ENCODE data around the gene LRBA.
"Not testable (repeated sequence)": the region's sequence is repeated elsewhere in the genome, so short reads cannot be mapped to it uniquely, and the experiment has no call there.

The LRBA gene

GRCh38 chr4:150971901-150972300 is 43.2 kb downstream of the LRBA start:
- H2BK5ac ChIP-seq (ENCODE audit: low read length), result no peak overlapping the region
- H2BK12ac ChIP-seq (ENCODE audit: low read length), result no peak overlapping the region
- H3K14ac ChIP-seq (ENCODE audit: low read length), result no peak overlapping the region
- H3K79me1 ChIP-seq (ENCODE audit: low read depth, low read length), result no peaks in the 10 kb centered on the region
- no peak overlapping the region for H2AK5ac ChIP-seq (ENCODE audit: low read depth, low read length)
- H3K9me3 ChIP-seq (replicated peaks in 1 of 2; ENCODE audit: control insufficient read depth in 2 of 2, insufficient read depth in 1 of 2, low read depth in 1 of 2, low read length in 2 of 2), result peaks cover 0 to 3% of the 10 kb centered on the region in 2 donors
- no peak overlapping the region for H2BK120ac ChIP-seq (ENCODE audit: low read depth, low read length)
- H4K8ac ChIP-seq (ENCODE audit: low read depth, low read length), result no peak overlapping the region
- DNase-seq (ENCODE audit: low spot score), result no peak
- no peak overlapping the region for H3K18ac ChIP-seq (ENCODE audit: low read length)
- no peak overlapping the region for H3K4ac ChIP-seq (ENCODE audit: low read length)
- H3K4me2 ChIP-seq (ENCODE audit: insufficient read depth, low read length, poor library complexity, severe bottlenecking), result no peak overlapping the region
- no peak overlapping the region for H3K23ac ChIP-seq (ENCODE audit: low read depth, low read length, poor library complexity)
- H3K27ac ChIP-seq (replicated peaks; ENCODE audit: low read length), result no peak overlapping the region
- H3K4me3 ChIP-seq (ENCODE audit: low read length in 2 of 2), result no peak overlapping the region
- peaks cover 0 to 2% of the 10 kb centered on the region in 2 donors for H3K4me1 ChIP-seq (ENCODE audit: control insufficient read depth in 2 of 2, insufficient read depth in 1 of 2, low read depth in 1 of 2, low read length in 2 of 2)
- H3K9ac ChIP-seq (ENCODE audit: low read depth, low read length, poor library complexity), result no peak overlapping the region
- no peak overlapping the region for H4K91ac ChIP-seq (ENCODE audit: low read depth, low read length, poor library complexity)
- H2AFZ ChIP-seq (ENCODE audit: low read length), result no peak overlapping the region
- no peak overlapping the region for H2BK15ac ChIP-seq (ENCODE audit: low read length)
- peaks cover 0 to 2% of the 10 kb centered on the region in 2 donors for H3K36me3 ChIP-seq (replicated peaks in 1 of 2; ENCODE audit: control insufficient read depth in 2 of 2, insufficient read depth in 2 of 2, low read length in 2 of 2)
- H3K27me3 ChIP-seq (ENCODE audit: control insufficient read depth in 3 of 3, insufficient read depth in 3 of 3, low read depth in 1 of 3, low read length in 3 of 3), result no peaks in the 10 kb centered on the region

DNA sequence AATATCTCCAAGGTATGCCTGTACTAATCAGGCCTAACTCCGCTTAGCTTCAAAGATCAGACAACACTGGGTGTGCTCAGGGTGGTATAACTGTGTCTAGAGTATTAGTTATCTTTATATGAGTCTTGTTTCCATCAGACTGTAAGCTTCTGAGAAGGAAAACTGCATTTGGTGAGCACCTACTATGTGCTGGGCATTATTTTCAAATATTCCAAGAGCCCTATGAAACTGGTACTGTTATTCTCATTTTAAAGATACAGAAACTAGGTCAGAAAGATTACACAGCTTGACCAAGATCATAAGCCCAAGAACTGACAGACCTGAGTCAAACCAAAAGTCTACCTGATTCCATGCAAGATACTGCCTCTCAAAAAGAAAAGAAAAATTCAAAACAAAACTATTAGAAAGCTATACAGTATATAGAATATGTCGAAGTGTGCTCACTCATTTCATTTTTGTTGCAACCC is 44.4 kb downstream of the LRBA start:
- Histone ChIP-seq H4K8ac (ENCODE audit: low read depth, low read length) (no peak overlapping the region), H3K79me1 (ENCODE audit: low read depth, low read length) (no peaks in the 10 kb centered on the region), H2BK12ac (ENCODE audit: low read length) (no peak overlapping the region), H3K27ac (replicated peaks; ENCODE audit: low read length) (no peak overlapping the region), H3K27me3 (ENCODE audit: control insufficient read depth in 3 of 3, insufficient read depth in 3 of 3, low read depth in 1 of 3, low read length in 3 of 3) (no peaks in the 10 kb centered on the region), H2AK5ac (ENCODE audit: low read depth, low read length) (no peak overlapping the region), H2BK120ac (ENCODE audit: low read depth, low read length) (no peak overlapping the region), H2BK5ac (ENCODE audit: low read length) (no peak overlapping the region), H3K4me2 (ENCODE audit: insufficient read depth, low read length, poor library complexity, severe bottlenecking) (no peak overlapping the region), H3K23ac (ENCODE audit: low read depth, low read length, poor library complexity) (no peak overlapping the region), H3K4ac (ENCODE audit: low read length) (no peak overlapping the region), H3K14ac (ENCODE audit: low read length) (no peak overlapping the region), H3K9me3 (replicated peaks in 1 of 2; ENCODE audit: control insufficient read depth in 2 of 2, insufficient read depth in 1 of 2, low read depth in 1 of 2, low read length in 2 of 2) (peaks cover 0 to 3% of the 10 kb centered on the region in 2 donors), H3K4me1 (ENCODE audit: control insufficient read depth in 2 of 2, insufficient read depth in 1 of 2, low read depth in 1 of 2, low read length in 2 of 2) (no peaks in the 10 kb centered on the region), H3K18ac (ENCODE audit: low read length) (no peak overlapping the region), H2AFZ (ENCODE audit: low read length) (no peak overlapping the region), H3K4me3 (ENCODE audit: low read length in 2 of 2) (no peak overlapping the region), H2BK15ac (ENCODE audit: low read length) (no peak overlapping the region), H3K36me3 (replicated peaks in 1 of 2; ENCODE audit: control insufficient read depth in 2 of 2, insufficient read depth in 2 of 2, low read length in 2 of 2) (no peaks in the 10 kb centered on the region), H3K9ac (ENCODE audit: low read depth, low read length, poor library complexity) (no peak overlapping the region), H4K91ac (ENCODE audit: low read depth, low read length, poor library complexity) (no peak overlapping the region)
- no peak for DNase-seq (ENCODE audit: low spot score)
- WGBS, 2 donors (ENCODE audit: extremely low coverage in 2 of 2, insufficient read length in 2 of 2, insufficient replicate concordance in 1 of 2), result no CpG with 5 or more reads among the region's 2 CpGs

- H3K4ac ChIP-seq (ENCODE audit: low read length), result no peak overlapping the region
- no peak overlapping the region for H3K4me3 ChIP-seq (ENCODE audit: low read length in 2 of 2)
Observed at GRCh38 chr4:150964754-150965153, 50.3 kb downstream of the LRBA start.

DNA sequence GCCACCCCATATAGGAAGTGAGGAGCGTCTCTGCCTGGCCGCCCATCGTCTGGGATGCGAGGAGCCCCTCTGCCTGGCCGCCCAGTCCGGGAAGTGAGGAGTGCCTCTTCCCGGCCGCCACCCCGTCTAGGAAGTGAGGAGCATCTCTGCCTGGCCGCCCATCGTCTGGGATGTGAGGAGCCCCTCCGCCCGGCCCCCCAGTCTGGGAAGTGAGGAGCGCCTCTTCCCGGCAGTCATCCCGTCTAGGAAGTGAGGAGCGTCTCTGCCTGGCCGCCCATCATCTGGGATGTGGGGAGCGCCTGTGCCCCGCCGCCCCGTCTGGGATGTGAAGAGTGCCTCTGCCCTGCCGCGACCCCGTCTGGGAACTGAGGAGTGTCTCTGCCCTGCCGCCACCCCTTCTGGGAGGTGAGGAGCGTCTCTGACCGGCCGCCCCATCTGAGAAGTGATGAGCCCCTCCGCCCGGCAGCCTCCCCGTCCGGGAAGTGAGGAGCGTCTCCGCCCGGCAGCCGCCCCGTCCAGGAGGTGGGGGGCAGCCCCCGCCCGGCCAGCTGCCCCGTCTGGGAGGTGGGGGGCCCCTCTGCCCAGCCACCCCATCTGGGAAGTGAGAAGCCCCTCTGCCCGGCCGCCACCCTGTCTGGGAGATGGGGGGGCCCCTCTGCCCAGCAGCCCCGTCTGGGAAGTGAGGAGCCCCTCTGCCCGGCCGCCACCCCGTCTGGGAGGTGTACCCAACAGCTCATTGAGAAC is 51.3 kb downstream of the LRBA start:
- H3K9me3 ChIP-seq (replicated peaks in 1 of 2; ENCODE audit: control insufficient read depth in 2 of 2, insufficient read depth in 1 of 2, low read depth in 1 of 2, low read length in 2 of 2); H3K9ac ChIP-seq (ENCODE audit: low read depth, low read length, poor library complexity); H4K91ac ChIP-seq (ENCODE audit: low read depth, low read length, poor library complexity); H3K36me3 ChIP-seq (replicated peaks in 1 of 2; ENCODE audit: control insufficient read depth in 2 of 2, insufficient read depth in 2 of 2, low read length in 2 of 2); H3K23ac ChIP-seq (ENCODE audit: low read depth, low read length, poor library complexity); H3K4me3 ChIP-seq (ENCODE audit: low read length in 2 of 2); DNase-seq (ENCODE audit: low spot score); H3K79me1 ChIP-seq (ENCODE audit: low read depth, low read length); H3K27me3 ChIP-seq (ENCODE audit: control insufficient read depth in 3 of 3, insufficient read depth in 3 of 3, low read depth in 1 of 3, low read length in 3 of 3); H3K4me2 ChIP-seq (ENCODE audit: insufficient read depth, low read length, poor library complexity, severe bottlenecking); H2BK5ac ChIP-seq (ENCODE audit: low read length); H3K4me1 ChIP-seq (ENCODE audit: control insufficient read depth in 2 of 2, insufficient read depth in 1 of 2, low read depth in 1 of 2, low read length in 2 of 2); H2BK15ac ChIP-seq (ENCODE audit: low read length); H2BK12ac ChIP-seq (ENCODE audit: low read length); H2BK120ac ChIP-seq (ENCODE audit: low read depth, low read length); H2AK5ac ChIP-seq (ENCODE audit: low read depth, low read length); H3K4ac ChIP-seq (ENCODE audit: low read length); H3K18ac ChIP-seq (ENCODE audit: low read length); H2AFZ ChIP-seq (ENCODE audit: low read length); H3K14ac ChIP-seq (ENCODE audit: low read length); H4K8ac ChIP-seq (ENCODE audit: low read depth, low read length); H3K27ac ChIP-seq (replicated peaks; ENCODE audit: low read length): not testable (repeated sequence)
- WGBS, 2 donors (ENCODE audit: extremely low coverage in 2 of 2, insufficient read length in 2 of 2, insufficient replicate concordance in 1 of 2), result no CpG with 5 or more reads among the region's 47 CpGs

More at GRCh38 chr4:150964754-150965153, 50.3 kb downstream of the LRBA start:
- Histone ChIP-seq H3K36me3 (replicated peaks in 1 of 2; ENCODE audit: control insufficient read depth in 2 of 2, insufficient read depth in 2 of 2, low read length in 2 of 2) (no peaks in the 10 kb centered on the region), H2AFZ (ENCODE audit: low read length) (no peak overlapping the region), H4K8ac (ENCODE audit: low read depth, low read length) (no peak overlapping the region), H3K4me1 (ENCODE audit: control insufficient read depth in 2 of 2, insufficient read depth in 1 of 2, low read depth in 1 of 2, low read length in 2 of 2) (no peaks in the 10 kb centered on the region), H3K14ac (ENCODE audit: low read length) (no peak overlapping the region), H3K9ac (ENCODE audit: low read depth, low read length, poor library complexity) (no peak overlapping the region), H2BK120ac (ENCODE audit: low read depth, low read length) (no peak overlapping the region), H2BK5ac (ENCODE audit: low read length) (no peak overlapping the region), H2AK5ac (ENCODE audit: low read depth, low read length) (no peak overlapping the region), H3K79me1 (ENCODE audit: low read depth, low read length) (peaks cover 4% of the 10 kb centered on the region), H3K9me3 (replicated peaks in 1 of 2; ENCODE audit: control insufficient read depth in 2 of 2, insufficient read depth in 1 of 2, low read depth in 1 of 2, low read length in 2 of 2) (peaks cover 0 to 3% of the 10 kb centered on the region in 2 donors), H3K27ac (replicated peaks; ENCODE audit: low read length) (no peak overlapping the region), H3K23ac (ENCODE audit: low read depth, low read length, poor library complexity) (no peak overlapping the region), H2BK15ac (ENCODE audit: low read length) (no peak overlapping the region), H3K27me3 (ENCODE audit: control insufficient read depth in 3 of 3, insufficient read depth in 3 of 3, low read depth in 1 of 3, low read length in 3 of 3) (no peaks in the 10 kb centered on the region), H3K18ac (ENCODE audit: low read length) (no peak overlapping the region), H3K4me2 (ENCODE audit: insufficient read depth, low read length, poor library complexity, severe bottlenecking) (no peak overlapping the region), H2BK12ac (ENCODE audit: low read length) (no peak overlapping the region), H4K91ac (ENCODE audit: low read depth, low read length, poor library complexity) (no peak overlapping the region)
- no peak for DNase-seq (ENCODE audit: low spot score)
